D721Med (cell line): ENCODE data around the gene MROH7.

Source experiments
- DNase-seq: peaks from one replicate; pipeline ENCODE4 v3.0.0; 2011; ENCODE audit warnings: low spot score; ENCODE audit not compliant: insufficient read length
- FAIRE-seq: peaks from 2 replicates; lab custom pipeline; 2011; peaks lifted over from hg19 to GRCh38; lab: Jason Lieb, UNC
- CTCF ChIP-seq: IDR thresholded peaks from 2 replicates; pipeline ENCODE4 v1.5.1; 2012; ENCODE audit warnings: mild to moderate bottlenecking, control low read depth; ENCODE audit not compliant: insufficient read depth; ENCODE audit errors: missing control alignments

MROH7 gene

GRCh38 chr1:54697896-54698295, 56.3 kb downstream of the MROH7 start:
- TF ChIP-seq CTCF = no peak
- DNase-seq (no peak), FAIRE-seq (no peak)

- DNase-seq (no peak), FAIRE-seq (no peak)
- TF ChIP-seq CTCF = no peak
Observed at GRCh38 chr1:54698346-54698745, 56.8 kb downstream of the MROH7 start.

GRCh38 chr1:54699936-54700525, 58.4 kb downstream of the MROH7 start:
- DNase-seq (no peak), FAIRE-seq (no peak)
- no peak for TF ChIP-seq CTCF

- FAIRE-seq = no peak
- no peak for TF ChIP-seq CTCF
- DNase-seq = no peak
Observed at GRCh38 chr1:54701066-54701465, 59.5 kb downstream of the MROH7 start.

- TF ChIP-seq CTCF = no peak
- DNase-seq = no peak
- no peak for FAIRE-seq
Observed at GRCh38 chr1:54701996-54702395, 60.4 kb downstream of the MROH7 start.

- FAIRE-seq (no peak), DNase-seq (no peak)
- TF ChIP-seq CTCF = no peak
Observed at GRCh38 chr1:54703471-54703870, 61.9 kb downstream of the MROH7 start.

- DNase-seq = no peak
- FAIRE-seq = no peak
- no peak for TF ChIP-seq CTCF
Observed at GRCh38 chr1:54705153-54705552, 63.6 kb downstream of the MROH7 start.
